ENCODE measurements around the gene EP400. TPM values are rescaled to one million over a fixed set of nuclear protein-coding genes. Genes with fewer than 3 reads are reported as not detected.
A peak's percentile ranks its signal among the peaks of the same experiment; 100 is the strongest.
"Not testable (repeated sequence)": the region's sequence is repeated elsewhere in the genome, so short reads cannot be mapped to it uniquely, and the experiment has no call there.

Gene EP400
- total and polyA plus RNA-seq, 2 of the 13 experiments (the other 11 are each of a cell fraction or from before 2014, with no cell fraction given) = 4.9 to 5.0 TPM

- no peak overlapping the region for H3K4me2 ChIP-seq (ENCODE audit: low read depth, low read length)
- 92% methylated on average over 7 of the region's 16 CpGs for WGBS (ENCODE audit: low lambda C conversion rate)
- H3K27ac ChIP-seq (ENCODE audit: extremely low read length, insufficient read depth, low read length) = peak overlapping the region; percentile 29
- no peak for DNase-seq (ENCODE audit: low spot score)
- no peaks in the 10 kb centered on the region for H3K27me3 ChIP-seq (ENCODE audit: control insufficient read depth in 1 of 2, insufficient read depth in 2 of 2, low read length in 2 of 2)
- peak; percentile 77 for ATAC-seq
- BruUV-seq (replicated peaks) = no TSS peak
- peaks cover 62% of the 10 kb centered on the region for H3K79me2 ChIP-seq (ENCODE audit: insufficient read depth, low read length)
- H2AFZ ChIP-seq (ENCODE audit: low read length) = no peak overlapping the region
- peaks cover 3 to 21% of the 10 kb centered on the region in 2 experiments for H3K36me3 ChIP-seq (replicated peaks in 1 of 2; ENCODE audit: control insufficient read depth in 1 of 2, insufficient read depth in 2 of 2, low read length in 2 of 2)
- H3K9ac ChIP-seq (ENCODE audit: insufficient read depth, low read depth, low read length) = no peak overlapping the region
- CTCF ChIA-PET (ENCODE audit: low intra/inter-chr PET ratio, low total read pairs) = no interaction called here
- H4K20me1 ChIP-seq (ENCODE audit: insufficient read depth, low read length) = peaks cover 15% of the 10 kb centered on the region; the same call in 1 of the 2 replicates
- no peak for TF ChIP-seq ELF1 (CRISPR knock-in tag; IDR thresholded peaks at IDR 0.05)
- no peak for TF ChIP-seq ZNF724P (CRISPR knock-in tag; IDR thresholded peaks at IDR 0.05; ENCODE audit: borderline replicate concordance)
- peak; percentile 66; the same call in 1 of the 2 replicates for TF ChIP-seq ZBTB38 (CRISPR knock-in tag; IDR thresholded peaks at IDR 0.05)
- no peak for TF ChIP-seq MAZ (IDR thresholded peaks at IDR 0.05; ENCODE audit: borderline replicate concordance, low read depth, low read length)
- TF ChIP-seq MAZ (CRISPR knock-in tag; IDR thresholded peaks at IDR 0.05; ENCODE audit: low read depth) = no peak
- intact Hi-C loops (cut with micrococcal nuclease; ENCODE audit: unreplicated experiment) (no loop called here), in situ Hi-C loops (cut with HindIII; ENCODE audit: extremely low pct_ligation_motif_present, low pct_unique_long_range_greater_than_20kb) (no loop called here)
- H3K9me3 ChIP-seq (ENCODE audit: low read length) = no peaks in the 10 kb centered on the region
- no peak for FAIRE-seq
- no peak overlapping the region for H3K4me3 ChIP-seq (replicated peaks in 1 of 3; ENCODE audit: insufficient read depth in 1 of 3, low read depth in 2 of 3, low read length in 3 of 3)
- POLR2A ChIA-PET = no interaction called here
- peaks cover 40% of the 10 kb centered on the region for H3K4me1 ChIP-seq (ENCODE audit: insufficient read depth, low read length)
Measured at GRCh38 chr12:131959641-131960589, 10.2 kb downstream of the EP400 start.

GRCh38 chr12:131960590-131961325 is 11.0 kb downstream of the EP400 start:
- WGBS (ENCODE audit: low lambda C conversion rate) = 98% methylated on average over 12 of the region's 30 CpGs
- peaks cover 33% of the 10 kb centered on the region for H3K4me1 ChIP-seq (ENCODE audit: insufficient read depth, low read length)
- H3K27me3 ChIP-seq (ENCODE audit: control insufficient read depth in 1 of 2, insufficient read depth in 2 of 2, low read length in 2 of 2); in situ Hi-C loops (cut with HindIII; ENCODE audit: extremely low pct_ligation_motif_present, low pct_unique_long_range_greater_than_20kb); POLR2A ChIA-PET; H3K9ac ChIP-seq (ENCODE audit: insufficient read depth, low read depth, low read length); H3K4me2 ChIP-seq (ENCODE audit: low read depth, low read length); H3K27ac ChIP-seq (ENCODE audit: extremely low read length, insufficient read depth, low read length); intact Hi-C loops (cut with micrococcal nuclease; ENCODE audit: unreplicated experiment); DNase-seq (ENCODE audit: low spot score); H2AFZ ChIP-seq (ENCODE audit: low read length); ATAC-seq; H3K9me3 ChIP-seq (ENCODE audit: low read length); BruUV-seq (replicated peaks); CTCF ChIA-PET (ENCODE audit: low intra/inter-chr PET ratio, low total read pairs); H3K4me3 ChIP-seq (replicated peaks in 1 of 3; ENCODE audit: insufficient read depth in 1 of 3, low read depth in 2 of 3, low read length in 3 of 3); FAIRE-seq: not testable (repeated sequence)
- peaks cover 3 to 21% of the 10 kb centered on the region in 2 experiments for H3K36me3 ChIP-seq (replicated peaks in 1 of 2; ENCODE audit: control insufficient read depth in 1 of 2, insufficient read depth in 2 of 2, low read length in 2 of 2)
- peaks cover 63% of the 10 kb centered on the region for H3K79me2 ChIP-seq (ENCODE audit: insufficient read depth, low read length)
- peaks cover 15% of the 10 kb centered on the region; the same call in 1 of the 2 replicates for H4K20me1 ChIP-seq (ENCODE audit: insufficient read depth, low read length)

DNA sequence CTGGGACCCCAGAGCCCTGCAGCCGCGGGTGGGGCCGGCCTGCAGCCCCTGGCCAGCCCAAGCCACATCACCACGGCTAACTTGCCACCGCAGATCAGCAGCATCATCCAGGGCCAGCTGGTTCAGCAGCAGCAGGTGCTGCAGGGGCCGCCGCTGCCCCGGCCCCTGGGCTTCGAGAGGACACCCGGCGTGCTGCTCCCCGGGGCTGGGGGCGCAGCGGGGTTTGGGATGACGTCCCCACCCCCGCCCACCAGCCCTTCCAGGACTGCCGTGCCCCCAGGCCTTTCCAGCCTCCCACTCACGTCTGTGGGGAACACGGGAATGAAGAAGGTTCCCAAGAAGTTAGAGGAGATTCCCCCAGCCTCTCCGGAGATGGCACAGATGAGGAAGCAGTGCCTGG is 11.6 kb downstream of the EP400 start:
- BruUV-seq (replicated peaks); FAIRE-seq; CTCF ChIA-PET (ENCODE audit: low intra/inter-chr PET ratio, low total read pairs); H3K27me3 ChIP-seq (ENCODE audit: control insufficient read depth in 1 of 2, insufficient read depth in 2 of 2, low read length in 2 of 2); POLR2A ChIA-PET; H3K4me3 ChIP-seq (replicated peaks in 1 of 3; ENCODE audit: insufficient read depth in 1 of 3, low read depth in 2 of 3, low read length in 3 of 3); DNase-seq (ENCODE audit: low spot score); H3K27ac ChIP-seq (ENCODE audit: extremely low read length, insufficient read depth, low read length); intact Hi-C loops (cut with micrococcal nuclease; ENCODE audit: unreplicated experiment); H3K9ac ChIP-seq (ENCODE audit: insufficient read depth, low read depth, low read length); H2AFZ ChIP-seq (ENCODE audit: low read length); in situ Hi-C loops (cut with HindIII; ENCODE audit: extremely low pct_ligation_motif_present, low pct_unique_long_range_greater_than_20kb); ATAC-seq; H3K4me2 ChIP-seq (ENCODE audit: low read depth, low read length); H3K9me3 ChIP-seq (ENCODE audit: low read length): not testable (repeated sequence)
- Histone ChIP-seq H3K79me2 (ENCODE audit: insufficient read depth, low read length) (peaks cover 61% of the 10 kb centered on the region), H3K4me1 (ENCODE audit: insufficient read depth, low read length) (peaks cover 27% of the 10 kb centered on the region), H3K36me3 (replicated peaks in 1 of 2; ENCODE audit: control insufficient read depth in 1 of 2, insufficient read depth in 2 of 2, low read length in 2 of 2) (peaks cover 5 to 21% of the 10 kb centered on the region in 2 experiments), H4K20me1 (ENCODE audit: insufficient read depth, low read length) (peaks cover 12% of the 10 kb centered on the region; the same call in 1 of the 2 replicates)
- WGBS (ENCODE audit: low lambda C conversion rate) = no CpG with 5 or more reads among the region's 20 CpGs
